H1 (cell line): ENCODE data around the gene LRFN3. TPM values are rescaled to one million over a fixed set of nuclear protein-coding genes. Genes with fewer than 3 reads are reported as not detected.

Experiments
- RBBP5 ChIP-seq: IDR thresholded peaks from 2 replicates; pipeline ENCODE4 v1.7.1; 2012; ENCODE audit warnings: low read depth, mild to moderate bottlenecking, inconsistent platforms, low read length, moderate library complexity, borderline replicate concordance
- polyA plus RNA-seq, 7 experiments: library from polyadenylated mRNA; depleted of rRNA in 3 of 7; stranded (reverse) in 5 of 7; unstranded in 2 of 7; fragments of >200 nt in 5 of 7; fragments of 200-250 nt in 2 of 7; gene quantifications; 1 replicate in 5 of 7; 2 replicates in 1 of 7; 4 replicates in 1 of 7; pipeline versions ENCODE4 v1.2.1 to v1.2.3, GENCODE V29; 2011 to 2013; ENCODE audit warnings: missing spikeins in 2 of 7, mixed read lengths in 2 of 7
- total RNA-seq: library from RNA; stranded (reverse); fragmentation: NEBNext Ultra II Directional; extraction: Animal tissue kit (Norgen Biotek cat#: 25700); gene quantifications from 2 replicates; pipeline ENCODE4 v1.2.1, GENCODE V29; 2021

LRFN3 gene
- total and polyA plus RNA-seq, 2 of the 8 experiments (the other 6 are each of a cell fraction or from before 2014, with no cell fraction given), result 4.6 to 16.8 TPM

- TF ChIP-seq RBBP5, result no peak
Observed at GRCh38 chr19:35931161-35931873, 4.9 kb upstream of the LRFN3 start (continued).
